ENCODE measurements around the gene CDKL4. TPM values are rescaled to one million over a fixed set of nuclear protein-coding genes. Genes with fewer than 3 reads are reported as not detected.
"Not testable (repeated sequence)": the region's sequence is repeated elsewhere in the genome, so short reads cannot be mapped to it uniquely, and the experiment has no call there.

The CDKL4 gene
- total RNA-seq, 2 donors from 2014 or later: 0.79 to 0.89 TPM

GRCh38 chr2:39179974-39180960 lies 63.5 kb downstream of the CDKL4 start:
- H3K4me3 ChIP-seq: no peak overlapping the region
- no peaks in the 10 kb centered on the region for H3K27me3 ChIP-seq
- DNase-seq (ENCODE audit: low spot score): no peak
- no peaks in the 10 kb centered on the region for H3K36me3 ChIP-seq
- H3K4me1 ChIP-seq: no peaks in the 10 kb centered on the region
- no peak overlapping the region for H3K27ac ChIP-seq
- H3K9me3 ChIP-seq: no peaks in the 10 kb centered on the region
- no peak for TF ChIP-seq CTCF (IDR thresholded peaks at IDR 0.05)

DNA sequence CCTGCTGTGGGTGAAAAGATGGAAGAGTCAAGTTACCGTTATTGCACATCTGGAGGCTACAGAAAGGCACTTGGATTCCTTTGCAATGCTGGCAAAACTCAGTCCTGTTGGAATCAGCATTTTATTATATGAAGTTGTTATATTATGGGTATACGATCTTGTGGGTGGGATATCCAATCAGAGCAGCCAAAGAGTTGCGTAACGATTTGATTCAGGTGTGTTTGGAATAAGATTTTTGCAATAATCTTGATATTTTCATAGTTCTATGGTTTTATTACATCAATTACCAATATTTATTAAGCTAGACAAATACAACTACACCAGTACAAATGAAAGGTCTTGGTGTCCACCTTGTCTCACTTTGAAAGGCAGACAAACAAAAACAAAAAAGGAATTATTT lies 65.0 kb downstream of the CDKL4 start:
- no peaks in the 10 kb centered on the region for H3K9me3 ChIP-seq
- TF ChIP-seq CTCF (IDR thresholded peaks at IDR 0.05): no peak
- no peak overlapping the region for H3K27ac ChIP-seq
- H3K27me3 ChIP-seq: no peaks in the 10 kb centered on the region
- no peaks in the 10 kb centered on the region for H3K36me3 ChIP-seq
- no peak overlapping the region for H3K4me3 ChIP-seq
- DNase-seq (ENCODE audit: low spot score): no peak
- no peaks in the 10 kb centered on the region for H3K4me1 ChIP-seq

DNA sequence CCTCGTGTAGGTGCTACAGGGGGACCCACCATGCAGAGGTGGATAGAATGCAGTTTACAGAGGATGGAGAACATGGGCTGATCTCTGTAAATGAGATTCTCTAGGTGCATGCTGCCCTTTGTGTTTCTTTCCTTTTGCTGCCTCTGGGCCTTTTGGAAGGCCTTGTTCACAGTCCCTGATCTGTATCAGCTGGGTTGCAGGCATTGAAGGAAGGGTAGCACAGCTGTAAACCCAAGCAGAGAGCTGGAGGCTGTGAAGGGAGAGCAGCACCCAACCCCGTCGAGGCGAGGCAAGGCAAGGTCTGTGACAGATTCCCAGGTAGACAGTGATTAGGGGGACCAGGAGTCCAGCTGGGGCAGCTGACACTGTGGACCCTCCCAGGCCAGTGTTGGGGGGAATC lies 66.8 kb downstream of the CDKL4 start:
- no peak overlapping the region for H3K27ac ChIP-seq
- H3K4me1 ChIP-seq: no peaks in the 10 kb centered on the region
- H3K27me3 ChIP-seq: no peaks in the 10 kb centered on the region
- no peaks in the 10 kb centered on the region for H3K9me3 ChIP-seq
- no peaks in the 10 kb centered on the region for H3K36me3 ChIP-seq
- no peak for DNase-seq (ENCODE audit: low spot score)
- no peak for TF ChIP-seq CTCF (IDR thresholded peaks at IDR 0.05)
- no peak overlapping the region for H3K4me3 ChIP-seq

DNA sequence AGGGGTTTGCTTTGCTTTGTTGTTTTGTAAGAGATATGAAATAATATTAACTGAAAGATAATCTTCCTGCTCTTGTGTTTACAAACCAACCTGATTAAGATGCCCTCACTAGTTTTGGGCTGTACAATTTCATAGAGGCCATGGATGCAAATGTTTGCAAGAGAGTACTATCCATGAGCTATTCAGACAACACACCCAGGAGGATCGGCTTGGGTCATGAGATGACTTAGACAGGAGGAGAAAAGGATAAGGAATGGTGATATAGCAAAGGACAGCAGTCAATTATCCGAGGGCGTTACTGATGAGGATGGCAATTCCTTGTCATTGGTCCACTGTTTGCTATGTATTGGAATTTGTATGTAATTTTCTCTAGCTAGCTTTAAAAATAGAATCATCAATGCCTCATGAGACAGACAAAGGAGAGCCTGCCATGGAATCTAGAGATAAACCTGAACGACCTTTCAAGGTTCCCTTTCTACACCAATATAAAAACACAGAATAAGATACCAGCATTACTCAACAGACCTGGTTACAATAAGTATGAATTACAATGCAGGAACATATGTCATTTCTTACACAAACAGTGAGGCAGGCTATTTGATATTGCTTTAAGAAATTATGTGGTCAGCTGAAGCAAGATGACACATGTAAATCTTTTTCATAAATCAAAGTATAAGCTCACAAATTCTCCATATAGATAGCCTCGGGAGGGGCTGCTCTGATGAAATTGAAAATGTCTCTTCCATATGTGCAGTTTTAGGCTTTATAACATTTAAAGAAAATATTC lies 68.6 kb downstream of the CDKL4 start:
- Histone ChIP-seq H3K4me3 (no peak overlapping the region), H3K4me1 (no peaks in the 10 kb centered on the region), H3K36me3 (no peaks in the 10 kb centered on the region), H3K27ac (no peak overlapping the region), H3K9me3 (no peaks in the 10 kb centered on the region), H3K27me3 (no peaks in the 10 kb centered on the region)
- DNase-seq (ENCODE audit: low spot score): no peak
- TF ChIP-seq CTCF (IDR thresholded peaks at IDR 0.05): no peak

DNA sequence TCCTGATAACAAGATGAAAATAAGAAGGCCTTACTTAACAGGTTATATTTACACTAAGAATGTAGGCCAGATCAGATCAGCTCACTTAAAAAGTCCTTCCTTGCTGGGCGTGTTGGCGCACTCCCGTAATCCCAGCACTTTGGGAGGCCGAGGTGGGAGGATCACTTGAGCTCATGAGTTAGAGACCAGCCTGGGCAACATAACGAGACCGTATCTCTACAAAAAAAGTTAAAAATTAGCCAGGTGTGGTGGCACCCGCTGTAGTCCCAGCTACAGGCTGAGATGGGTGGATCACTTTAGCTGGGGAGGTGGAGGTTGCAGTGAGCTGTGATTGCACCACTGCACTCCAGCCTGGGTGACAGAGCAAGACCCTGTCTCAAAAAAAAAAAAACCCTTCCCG lies 69.7 kb downstream of the CDKL4 start:
- no peak overlapping the region for H3K4me3 ChIP-seq
- no peaks in the 10 kb centered on the region for H3K36me3 ChIP-seq
- DNase-seq (ENCODE audit: low spot score): no peak
- no peaks in the 10 kb centered on the region for H3K4me1 ChIP-seq
- H3K27ac ChIP-seq: no peak overlapping the region
- no peak for TF ChIP-seq CTCF (IDR thresholded peaks at IDR 0.05)
- no peaks in the 10 kb centered on the region for H3K27me3 ChIP-seq
- H3K9me3 ChIP-seq: no peaks in the 10 kb centered on the region

DNA sequence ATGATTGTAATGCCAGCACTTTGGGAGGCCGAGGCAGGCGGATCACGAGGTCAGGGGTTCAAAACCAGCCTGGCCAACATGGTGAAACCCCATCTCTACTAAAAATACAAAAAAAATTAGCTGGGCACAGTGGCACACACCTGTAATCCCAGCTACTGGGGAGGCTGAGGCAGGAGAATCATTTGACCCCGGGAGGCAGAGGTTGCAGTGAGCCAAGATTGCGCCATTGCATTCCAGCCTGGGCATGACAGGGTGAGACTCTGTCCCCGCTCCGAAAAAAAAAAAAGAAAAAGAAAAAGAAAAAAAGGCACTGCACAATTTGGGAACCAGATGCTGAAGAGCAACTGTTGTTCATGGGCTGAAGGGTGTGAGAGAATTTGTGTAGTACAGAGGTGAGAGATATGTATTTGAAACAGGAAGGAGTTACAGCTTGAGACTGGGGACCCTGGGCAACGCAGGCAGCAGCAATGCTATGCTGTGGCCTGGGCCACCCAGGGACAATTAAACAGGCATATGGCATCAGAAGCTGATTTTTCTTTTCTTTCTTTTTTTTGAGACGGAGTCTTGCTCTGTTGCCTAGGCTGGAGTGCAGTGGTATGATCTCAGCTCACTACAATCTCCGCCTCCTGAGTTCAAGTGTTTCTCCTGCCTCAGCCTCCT lies 71.6 kb downstream of the CDKL4 start:
- not testable (repeated sequence) for H3K4me1 ChIP-seq; H3K27ac ChIP-seq; H3K4me3 ChIP-seq; DNase-seq (ENCODE audit: low spot score); H3K27me3 ChIP-seq; H3K9me3 ChIP-seq; H3K36me3 ChIP-seq
